PFSK-1 (cell line): ENCODE results near the gene HAS3.

ENCODE experiments used
- FOXP2 ChIP-seq: optimal IDR thresholded peaks from 2 replicates; pipeline ENCODE3; 2011; ENCODE audit warnings: borderline replicate concordance, control low read depth, inconsistent platforms; ENCODE audit not compliant: insufficient read depth; ENCODE audit errors: extremely low read length, extremely low read depth
- POLR2AphosphoS5 ChIP-seq: IDR thresholded peaks from 2 replicates; pipeline ENCODE4 v1.6.1; 2012; ENCODE audit warnings: low read depth, mild to moderate bottlenecking, control low read depth, low read length, moderate library complexity
- SIN3A ChIP-seq: IDR thresholded peaks from 2 replicates; pipeline ENCODE4 v1.6.1; 2012; ENCODE audit warnings: mild to moderate bottlenecking, low read length, moderate library complexity, borderline replicate concordance; ENCODE audit not compliant: insufficient read depth
- TAF1 ChIP-seq: IDR thresholded peaks from 2 replicates; pipeline ENCODE4 v1.6.1; 2012; ENCODE audit warnings: low read length, control low read depth, borderline replicate concordance; ENCODE audit not compliant: insufficient read depth
- TF ChIP-seq, protein P1 (sequence below), 2 experiments: IDR thresholded peaks; 2 replicates each; pipeline versions ENCODE4 v1.6.1 to v1.8.0; 2011 to 2012; ENCODE audit warnings: low read depth in 2 of 2, low read length in 2 of 2, control low read depth in 1 of 2, inconsistent platforms in 1 of 2, mild to moderate bottlenecking in 1 of 2, moderate library complexity in 1 of 2; ENCODE audit not compliant: insufficient read depth in 1 of 2

The HAS3 gene

GRCh38 chr16:69120096-69120664, 14.7 kb downstream of the HAS3 start:
- TF ChIP-seq SIN3A (no peak), FOXP2 (no peak), TAF1 (no peak), POLR2AphosphoS5 (no peak)
- TF ChIP-seq, protein P1, sequence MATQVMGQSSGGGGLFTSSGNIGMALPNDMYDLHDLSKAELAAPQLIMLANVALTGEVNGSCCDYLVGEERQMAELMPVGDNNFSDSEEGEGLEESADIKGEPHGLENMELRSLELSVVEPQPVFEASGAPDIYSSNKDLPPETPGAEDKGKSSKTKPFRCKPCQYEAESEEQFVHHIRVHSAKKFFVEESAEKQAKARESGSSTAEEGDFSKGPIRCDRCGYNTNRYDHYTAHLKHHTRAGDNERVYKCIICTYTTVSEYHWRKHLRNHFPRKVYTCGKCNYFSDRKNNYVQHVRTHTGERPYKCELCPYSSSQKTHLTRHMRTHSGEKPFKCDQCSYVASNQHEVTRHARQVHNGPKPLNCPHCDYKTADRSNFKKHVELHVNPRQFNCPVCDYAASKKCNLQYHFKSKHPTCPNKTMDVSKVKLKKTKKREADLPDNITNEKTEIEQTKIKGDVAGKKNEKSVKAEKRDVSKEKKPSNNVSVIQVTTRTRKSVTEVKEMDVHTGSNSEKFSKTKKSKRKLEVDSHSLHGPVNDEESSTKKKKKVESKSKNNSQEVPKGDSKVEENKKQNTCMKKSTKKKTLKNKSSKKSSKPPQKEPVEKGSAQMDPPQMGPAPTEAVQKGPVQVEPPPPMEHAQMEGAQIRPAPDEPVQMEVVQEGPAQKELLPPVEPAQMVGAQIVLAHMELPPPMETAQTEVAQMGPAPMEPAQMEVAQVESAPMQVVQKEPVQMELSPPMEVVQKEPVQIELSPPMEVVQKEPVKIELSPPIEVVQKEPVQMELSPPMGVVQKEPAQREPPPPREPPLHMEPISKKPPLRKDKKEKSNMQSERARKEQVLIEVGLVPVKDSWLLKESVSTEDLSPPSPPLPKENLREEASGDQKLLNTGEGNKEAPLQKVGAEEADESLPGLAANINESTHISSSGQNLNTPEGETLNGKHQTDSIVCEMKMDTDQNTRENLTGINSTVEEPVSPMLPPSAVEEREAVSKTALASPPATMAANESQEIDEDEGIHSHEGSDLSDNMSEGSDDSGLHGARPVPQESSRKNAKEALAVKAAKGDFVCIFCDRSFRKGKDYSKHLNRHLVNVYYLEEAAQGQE (IDR thresholded peaks at IDR 0.05; ENCODE audit: insufficient read depth in 1 of 2, low read depth in 2 of 2, low read length in 2 of 2): no peak

DNA sequence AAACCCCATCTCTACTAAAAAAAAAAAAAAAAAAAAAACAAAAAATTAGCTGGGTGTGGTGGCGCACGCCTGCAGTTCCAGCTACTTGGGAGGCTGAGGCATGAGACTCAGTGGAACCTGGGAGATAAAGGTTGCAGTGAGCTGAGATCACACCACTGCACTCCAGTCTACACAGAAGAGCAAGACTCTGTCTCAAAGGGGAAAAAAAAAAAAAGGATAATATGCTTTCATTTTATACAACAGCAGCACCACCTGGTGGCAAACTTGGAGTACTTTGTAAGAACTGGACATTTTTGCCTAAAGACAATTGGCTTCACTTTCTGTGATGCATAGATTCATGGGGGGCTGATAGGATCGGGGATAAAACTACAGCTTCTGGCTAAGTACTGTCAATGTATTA, 18.5 kb downstream of the HAS3 start:
- TF ChIP-seq POLR2AphosphoS5: no peak
- no peak for TF ChIP-seq SIN3A
- no peak for TF ChIP-seq TAF1
- no peak for TF ChIP-seq FOXP2
- TF ChIP-seq, protein P1 (IDR thresholded peaks at IDR 0.05; ENCODE audit: insufficient read depth in 1 of 2, low read depth in 2 of 2, low read length in 2 of 2): no peak

GRCh38 chr16:69126221-69126620, 20.8 kb downstream of the HAS3 start:
- TF ChIP-seq FOXP2: no peak
- no peak for TF ChIP-seq POLR2AphosphoS5
- no peak for TF ChIP-seq SIN3A
- TF ChIP-seq TAF1: no peak
- TF ChIP-seq, protein P1 (IDR thresholded peaks at IDR 0.05; ENCODE audit: insufficient read depth in 1 of 2, low read depth in 2 of 2, low read length in 2 of 2): no peak

GRCh38 chr16:69127966-69128510, 22.6 kb downstream of the HAS3 start:
- TF ChIP-seq SIN3A (no peak), FOXP2 (no peak), POLR2AphosphoS5 (no peak), TAF1 (no peak)
- TF ChIP-seq, protein P1 (IDR thresholded peaks at IDR 0.05; ENCODE audit: insufficient read depth in 1 of 2, low read depth in 2 of 2, low read length in 2 of 2): no peak

- TF ChIP-seq POLR2AphosphoS5 (0 out of 2 replicates have a peak, but pooled peaks have one; percentile 9), TAF1 (no peak), SIN3A (no peak)
- TF ChIP-seq, protein P1 (IDR thresholded peaks at IDR 0.05; ENCODE audit: insufficient read depth in 1 of 2, low read depth in 2 of 2, low read length in 2 of 2): no peak
These were observed 25.0 kb downstream of the HAS3 start for GRCh38 chr16:69130461-69130860.
